AG04450 (cell line): ENCODE data around the gene EIF3K. TPM values are rescaled to one million over a fixed set of nuclear protein-coding genes. Genes with fewer than 3 reads are reported as not detected.
"Not testable (repeated sequence)": the region's sequence is repeated elsewhere in the genome, so short reads cannot be mapped to it uniquely, and the experiment has no call there.

Source experiments
- CTCF ChIA-PET: fragments of 300-600, 350-600 bp; formaldehyde crosslinking; extraction: SDS; loops from one replicate; lab custom pipeline; 2022; ENCODE audit warnings: antibody characterized with exemption, inconsistent platforms; lab: Charles Lee
- POLR2A ChIA-PET: fragments of 350-600 bp; formaldehyde crosslinking; extraction: SDS; loops from one replicate; lab custom pipeline; 2021; ENCODE audit warnings: antibody characterized with exemption, inconsistent platforms; lab: Yijun Ruan, JAX
- DNase-seq: peaks from one replicate; pipeline ENCODE4 v3.0.0-alpha.2; 2011; ENCODE audit warnings: low read depth, low spot score
- H3K27ac ChIP-seq: one replicate; pipeline ENCODE4 v1.5.1; 2012; ENCODE audit warnings: low read depth, low read length, control low read depth
- H3K27me3 ChIP-seq: one replicate; pipeline ENCODE4 v1.6.0; 2012; ENCODE audit warnings: low read length; ENCODE audit not compliant: control insufficient read depth, insufficient read depth
- H3K4me3 ChIP-seq: 2 replicates; pipeline ENCODE4 v1.5.1; 2011; ENCODE audit warnings: mild to moderate bottlenecking, low read depth, low read length, control low read depth
- H3K9me3 ChIP-seq: 2 replicates; pipeline ENCODE4 v1.5.1; 2012; ENCODE audit warnings: low read length; ENCODE audit not compliant: control insufficient read depth, insufficient read depth
- polyA minus RNA-seq: library from RNA; depleted of rRNA, polyadenylated mRNA; stranded (reverse); fragments of >200 nt; gene quantifications from 2 replicates; pipeline ENCODE4 v1.2.3, GENCODE V29; 2011; rRNA and poly(A)+ RNA removed
- polyA plus RNA-seq: library from polyadenylated mRNA; depleted of rRNA; stranded (reverse); fragments of >200 nt; gene quantifications from 2 replicates; pipeline ENCODE4 v1.2.3, GENCODE V29; 2011; rRNA removed
- TF ChIP-seq, protein P1 (sequence below): IDR thresholded peaks from 2 replicates; pipeline ENCODE4 v1.5.1; 2011; ENCODE audit warnings: low read depth, low read length, control low read depth, inconsistent platforms

Gene EIF3K, protein sequence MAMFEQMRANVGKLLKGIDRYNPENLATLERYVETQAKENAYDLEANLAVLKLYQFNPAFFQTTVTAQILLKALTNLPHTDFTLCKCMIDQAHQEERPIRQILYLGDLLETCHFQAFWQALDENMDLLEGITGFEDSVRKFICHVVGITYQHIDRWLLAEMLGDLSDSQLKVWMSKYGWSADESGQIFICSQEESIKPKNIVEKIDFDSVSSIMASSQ
- polyA plus RNA-seq: 168 and 250 TPM in 2 replicates
- polyA minus RNA-seq: 283 and 385 TPM in 2 replicates

DNA sequence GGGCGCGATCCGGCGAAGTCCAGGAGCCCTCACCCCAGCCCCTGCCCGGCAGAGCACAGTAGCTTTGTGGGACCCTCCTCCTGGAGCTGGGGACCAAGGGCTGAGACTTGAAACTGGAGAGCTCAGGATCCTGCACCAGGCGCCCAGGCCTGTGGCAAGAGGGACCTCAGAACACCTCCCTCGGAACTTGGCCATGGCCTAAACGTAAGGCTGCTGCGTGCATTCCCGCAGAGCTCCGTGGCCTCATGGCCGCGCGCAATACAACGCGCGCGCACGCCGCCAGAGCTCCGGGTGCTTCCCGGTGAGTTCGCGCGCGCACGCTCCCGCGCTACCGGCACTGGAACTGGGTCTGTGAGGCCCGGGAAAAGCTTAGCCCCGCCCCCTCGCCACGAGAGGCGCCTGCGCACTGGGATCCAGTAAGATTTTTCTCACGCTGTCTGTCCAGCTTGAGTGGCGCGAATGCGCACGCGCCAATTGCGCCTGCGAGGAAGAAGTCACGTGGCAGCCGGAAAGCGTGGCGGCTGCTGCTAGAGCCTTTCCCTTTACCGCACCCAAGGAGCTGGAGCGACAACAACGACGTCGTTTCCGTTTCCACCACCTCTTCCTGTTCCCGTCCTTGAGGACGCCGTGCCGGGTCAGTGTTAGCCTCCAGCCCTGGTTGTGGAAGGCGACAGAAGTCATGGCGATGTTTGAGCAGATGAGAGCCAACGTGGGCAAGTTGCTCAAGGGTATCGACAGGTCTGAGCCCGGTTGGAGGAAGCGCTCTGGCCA lies at the start of gene EIF3K:
Gene EIF3K, plus strand, starts transcription at position 599 of the 771 bp plus-strand sequence. Its CDS starts 81 bp downstream, at position 680.
- Histone ChIP-seq H3K9me3 (no peaks in the 10 kb centered on the region; the same call in 1 of the 2 replicates), H3K27me3 (no peaks in the 10 kb centered on the region), H3K4me3 (peak within 1 kb of the TSS; percentile 97), H3K27ac (peak within 1 kb of the TSS; percentile 43)
- DNase-seq: peak; percentile 98
- POLR2A ChIA-PET: interaction anchor here (0.5 to 1.6 kb wide), 10 partner anchors 16 to 312 kb away, joined by 3 to 11 read pairs (median 4); partner anchors contain the start of genes ACTN4, FAM98C, GGN and MRPS12
- CTCF ChIA-PET: interaction anchor here (0.5 to 4.1 kb wide), 7 partner anchors 16 to 716 kb away, joined by 3 to 25 read pairs (median 6); partner anchors contain the start of genes FAM98C and GGN
- TF ChIP-seq, protein P1, sequence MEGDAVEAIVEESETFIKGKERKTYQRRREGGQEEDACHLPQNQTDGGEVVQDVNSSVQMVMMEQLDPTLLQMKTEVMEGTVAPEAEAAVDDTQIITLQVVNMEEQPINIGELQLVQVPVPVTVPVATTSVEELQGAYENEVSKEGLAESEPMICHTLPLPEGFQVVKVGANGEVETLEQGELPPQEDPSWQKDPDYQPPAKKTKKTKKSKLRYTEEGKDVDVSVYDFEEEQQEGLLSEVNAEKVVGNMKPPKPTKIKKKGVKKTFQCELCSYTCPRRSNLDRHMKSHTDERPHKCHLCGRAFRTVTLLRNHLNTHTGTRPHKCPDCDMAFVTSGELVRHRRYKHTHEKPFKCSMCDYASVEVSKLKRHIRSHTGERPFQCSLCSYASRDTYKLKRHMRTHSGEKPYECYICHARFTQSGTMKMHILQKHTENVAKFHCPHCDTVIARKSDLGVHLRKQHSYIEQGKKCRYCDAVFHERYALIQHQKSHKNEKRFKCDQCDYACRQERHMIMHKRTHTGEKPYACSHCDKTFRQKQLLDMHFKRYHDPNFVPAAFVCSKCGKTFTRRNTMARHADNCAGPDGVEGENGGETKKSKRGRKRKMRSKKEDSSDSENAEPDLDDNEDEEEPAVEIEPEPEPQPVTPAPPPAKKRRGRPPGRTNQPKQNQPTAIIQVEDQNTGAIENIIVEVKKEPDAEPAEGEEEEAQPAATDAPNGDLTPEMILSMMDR: no peak

DNA sequence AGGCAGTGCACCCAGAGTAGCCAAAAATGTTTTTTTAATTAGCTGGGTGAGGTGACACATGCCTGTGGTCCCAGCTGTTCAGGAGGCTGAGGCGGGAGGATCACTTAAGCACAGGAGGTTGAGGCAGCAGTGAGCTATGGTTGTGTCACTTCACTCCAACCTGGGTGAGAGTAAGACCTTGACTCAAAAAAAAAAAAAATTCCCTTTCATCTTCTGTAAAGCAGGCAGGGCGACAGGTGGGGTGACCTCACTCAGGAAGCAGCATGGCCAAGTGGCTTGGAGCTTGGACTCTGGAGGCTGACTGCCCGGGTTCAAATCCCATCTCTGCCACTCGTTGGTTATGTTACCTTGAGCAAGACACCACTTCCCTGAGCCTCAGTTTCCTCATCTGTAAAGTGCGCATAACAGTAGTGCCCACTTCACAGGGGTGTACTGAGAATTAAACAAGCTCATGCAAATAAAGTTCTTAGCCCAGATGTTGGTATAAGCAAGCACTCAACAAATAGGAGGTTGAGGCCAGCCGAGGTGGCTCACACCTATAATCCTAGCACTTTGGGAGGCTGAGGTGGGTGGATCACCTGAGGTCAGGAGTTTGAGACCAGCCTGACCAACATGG lies 49.5 kb upstream of the EIF3K start:
- Histone ChIP-seq H3K27me3 (peaks cover 7% of the 10 kb centered on the region), H3K4me3 (no peak overlapping the region), H3K9me3 (no peaks in the 10 kb centered on the region), H3K27ac (no peak overlapping the region)
- DNase-seq: no peak
- ChIA-PET CTCF (no interaction called here), POLR2A (no interaction called here)
- TF ChIP-seq, protein P1: no peak

DNA sequence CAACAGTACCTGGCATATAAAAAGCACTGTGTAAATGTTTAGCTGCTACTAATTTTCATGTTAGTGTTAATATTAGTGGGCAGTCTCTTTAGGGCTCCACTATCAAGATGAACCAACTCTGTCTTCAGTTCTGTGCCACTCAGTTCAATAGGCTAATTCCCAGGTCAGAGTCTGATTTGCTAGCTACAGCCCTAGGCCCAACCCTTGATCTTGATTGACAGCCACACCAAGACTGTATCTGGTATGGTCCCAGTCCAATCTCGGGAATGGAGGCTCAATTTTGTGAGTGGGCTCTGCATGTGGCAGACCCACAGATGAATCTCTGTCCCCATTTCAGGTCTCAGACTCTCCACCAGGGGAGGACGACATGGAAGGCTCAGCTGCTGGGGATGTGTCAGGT lies 47.3 kb upstream of the EIF3K start:
- TF ChIP-seq, protein P1: no peak
- DNase-seq: no peak
- Histone ChIP-seq H3K4me3 (no peak overlapping the region), H3K9me3 (no peaks in the 10 kb centered on the region), H3K27me3 (peaks cover 3% of the 10 kb centered on the region), H3K27ac (no peak overlapping the region)
- CTCF ChIA-PET: no interaction called here
- POLR2A ChIA-PET: no interaction called here

DNA sequence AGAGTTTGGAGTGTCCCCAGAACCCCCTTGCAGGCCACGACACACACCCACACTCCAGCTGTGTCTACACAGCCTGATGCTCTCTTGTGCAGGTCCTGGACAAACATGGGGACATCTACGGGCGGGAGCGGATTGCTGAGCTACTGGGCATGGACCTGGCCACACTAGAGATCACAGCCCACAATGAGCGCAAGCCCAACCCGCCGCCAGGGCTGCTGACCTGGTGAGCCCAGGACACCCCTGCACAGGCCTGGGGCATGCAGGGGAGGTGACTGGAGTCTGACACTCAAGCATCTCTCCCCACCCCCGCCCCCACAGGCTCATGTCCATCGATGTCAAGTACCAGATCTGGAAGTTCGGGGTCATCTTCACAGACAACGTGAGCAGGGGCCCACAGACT lies 41.2 kb upstream of the EIF3K start:
- Histone ChIP-seq H3K27ac (no peak overlapping the region), H3K9me3 (no peaks in the 10 kb centered on the region), H3K27me3 (no peaks in the 10 kb centered on the region), H3K4me3 (no peak overlapping the region)
- no peak for DNase-seq
- ChIA-PET CTCF (no interaction called here), POLR2A (no interaction called here)
- TF ChIP-seq, protein P1: no peak

DNA sequence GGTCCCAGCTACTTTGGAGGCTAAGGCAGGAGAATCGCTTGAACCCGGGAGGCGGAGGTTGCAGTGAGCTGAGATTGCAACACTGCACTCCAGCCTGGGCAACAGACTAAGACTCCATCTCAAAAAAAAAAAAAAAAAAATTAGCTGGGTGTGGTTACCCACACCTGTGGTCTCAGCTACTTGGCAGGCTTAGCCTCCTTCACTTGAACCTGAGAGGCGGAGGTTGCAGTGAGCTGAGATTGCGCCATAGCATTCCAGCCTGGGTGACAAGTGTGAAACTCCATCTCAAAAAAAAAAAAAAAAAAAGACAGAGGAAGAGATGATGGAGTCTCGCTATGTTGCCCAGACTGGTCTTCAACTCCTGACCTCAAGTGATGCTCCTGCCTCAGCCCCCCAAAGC lies 39.7 kb upstream of the EIF3K start:
- H3K4me3 ChIP-seq, H3K27me3 ChIP-seq, DNase-seq, POLR2A ChIA-PET, H3K27ac ChIP-seq, H3K9me3 ChIP-seq, CTCF ChIA-PET: not testable (repeated sequence)
